Chondrocyte (in vitro differentiated cells): Measurements from ENCODE around the gene RAP1A. TPM values are rescaled to one million over a fixed set of nuclear protein-coding genes. Genes with fewer than 3 reads are reported as not detected.

ENCODE experiments used
- DNase-seq: peaks from one replicate; pipeline ENCODE4 v3.0.0; 2021; ENCODE audit warnings: mixed read lengths, low spot score
- H3K27ac Mint-ChIP-seq: one replicate; pipeline ENCODE4 v1.8.0; 2021; ENCODE audit warnings: mild to moderate bottlenecking, moderate library complexity, mixed read lengths; ENCODE audit not compliant: unreplicated experiment
- H3K27me3 Mint-ChIP-seq: 2 replicates; pipeline ENCODE4 v1.8.0; 2021; ENCODE audit warnings: low read depth, mixed read lengths
- H3K36me3 Mint-ChIP-seq: 2 replicates; pipeline ENCODE4 v1.8.0; 2021; ENCODE audit warnings: low read depth, mixed read lengths
- H3K4me1 Mint-ChIP-seq: 2 replicates; pipeline ENCODE4 v1.8.0; 2021; ENCODE audit warnings: low read depth, mild to moderate bottlenecking, mixed read lengths
- H3K4me3 Mint-ChIP-seq: one replicate; pipeline ENCODE4 v1.8.0; 2021; ENCODE audit warnings: mild to moderate bottlenecking, moderate library complexity, mixed read lengths; ENCODE audit not compliant: unreplicated experiment
- H3K9me3 Mint-ChIP-seq: 2 replicates; pipeline ENCODE4 v1.8.0; 2021; ENCODE audit warnings: low read depth, mixed read lengths
- total RNA-seq: library from RNA; stranded (reverse); gene quantifications from 3 replicates; pipeline ENCODE4 v1.2.1, GENCODE V29; 2021
- TF ChIP-seq, protein P1 (sequence below): fragments of 200-600 bp; sonication (generic); IDR thresholded peaks from 2 replicates; pipeline ENCODE4 v1.5.0; 2021; ENCODE audit warnings: antibody characterized with exemption, mild to moderate bottlenecking, moderate library complexity

RAP1A gene
- total RNA-seq, 1 donor from 2014 or later = 60.5 TPM

DNA sequence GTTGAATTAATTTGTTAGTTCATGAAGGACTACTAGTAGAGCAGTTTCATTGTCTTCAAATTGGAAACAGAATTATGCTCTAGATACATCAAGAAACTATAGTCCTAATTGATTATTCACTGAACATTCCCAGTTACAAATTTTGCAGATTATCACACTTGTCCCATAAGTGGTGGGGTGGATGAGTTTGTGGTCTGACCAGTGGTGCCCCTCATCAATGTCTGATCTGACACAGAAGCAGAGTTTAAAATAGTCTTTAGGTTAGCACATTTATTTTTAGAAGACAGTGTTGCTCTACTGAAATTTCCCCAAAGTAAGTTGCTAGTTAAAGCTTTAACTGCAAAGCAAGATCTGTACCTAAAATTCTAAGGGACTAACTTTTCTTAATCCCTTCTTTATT, 76.7 kb downstream of the RAP1A start:
- H3K4me3 Mint-ChIP-seq = no peak overlapping the region
- no peaks in the 10 kb centered on the region for H3K9me3 Mint-ChIP-seq
- no peak for DNase-seq
- peak overlapping the region; percentile 3 for H3K27ac Mint-ChIP-seq
- peaks cover 43% of the 10 kb centered on the region for H3K36me3 Mint-ChIP-seq
- TF ChIP-seq, protein P1, sequence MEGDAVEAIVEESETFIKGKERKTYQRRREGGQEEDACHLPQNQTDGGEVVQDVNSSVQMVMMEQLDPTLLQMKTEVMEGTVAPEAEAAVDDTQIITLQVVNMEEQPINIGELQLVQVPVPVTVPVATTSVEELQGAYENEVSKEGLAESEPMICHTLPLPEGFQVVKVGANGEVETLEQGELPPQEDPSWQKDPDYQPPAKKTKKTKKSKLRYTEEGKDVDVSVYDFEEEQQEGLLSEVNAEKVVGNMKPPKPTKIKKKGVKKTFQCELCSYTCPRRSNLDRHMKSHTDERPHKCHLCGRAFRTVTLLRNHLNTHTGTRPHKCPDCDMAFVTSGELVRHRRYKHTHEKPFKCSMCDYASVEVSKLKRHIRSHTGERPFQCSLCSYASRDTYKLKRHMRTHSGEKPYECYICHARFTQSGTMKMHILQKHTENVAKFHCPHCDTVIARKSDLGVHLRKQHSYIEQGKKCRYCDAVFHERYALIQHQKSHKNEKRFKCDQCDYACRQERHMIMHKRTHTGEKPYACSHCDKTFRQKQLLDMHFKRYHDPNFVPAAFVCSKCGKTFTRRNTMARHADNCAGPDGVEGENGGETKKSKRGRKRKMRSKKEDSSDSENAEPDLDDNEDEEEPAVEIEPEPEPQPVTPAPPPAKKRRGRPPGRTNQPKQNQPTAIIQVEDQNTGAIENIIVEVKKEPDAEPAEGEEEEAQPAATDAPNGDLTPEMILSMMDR = no peak
- H3K27me3 Mint-ChIP-seq = no peaks in the 10 kb centered on the region
- peaks cover 23% of the 10 kb centered on the region for H3K4me1 Mint-ChIP-seq

DNA sequence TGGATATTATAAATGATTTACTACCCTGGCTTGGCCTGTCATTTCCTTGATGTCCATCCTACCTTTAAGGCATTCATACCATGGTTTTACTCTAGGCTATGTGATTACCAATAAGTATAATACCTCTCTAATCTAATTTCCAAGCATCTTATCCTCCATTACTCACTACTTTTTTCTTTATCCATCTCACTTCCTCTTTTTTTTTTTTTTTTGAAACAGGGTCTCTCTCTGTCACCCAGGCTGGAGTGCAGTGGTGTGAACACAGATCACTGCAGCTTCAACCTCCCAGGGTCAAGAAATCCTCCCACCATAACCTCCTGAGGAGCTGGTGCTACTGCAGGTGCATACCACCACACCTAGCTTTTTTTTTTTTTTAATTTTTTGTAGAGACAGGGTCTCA, 79.7 kb downstream of the RAP1A start:
- peaks cover 16% of the 10 kb centered on the region for H3K4me1 Mint-ChIP-seq
- no peaks in the 10 kb centered on the region for H3K27me3 Mint-ChIP-seq
- TF ChIP-seq, protein P1 = no peak
- H3K36me3 Mint-ChIP-seq = peaks cover 45% of the 10 kb centered on the region
- DNase-seq = no peak
- H3K27ac Mint-ChIP-seq = no peak overlapping the region
- no peak overlapping the region for H3K4me3 Mint-ChIP-seq
- H3K9me3 Mint-ChIP-seq = no peaks in the 10 kb centered on the region

DNA sequence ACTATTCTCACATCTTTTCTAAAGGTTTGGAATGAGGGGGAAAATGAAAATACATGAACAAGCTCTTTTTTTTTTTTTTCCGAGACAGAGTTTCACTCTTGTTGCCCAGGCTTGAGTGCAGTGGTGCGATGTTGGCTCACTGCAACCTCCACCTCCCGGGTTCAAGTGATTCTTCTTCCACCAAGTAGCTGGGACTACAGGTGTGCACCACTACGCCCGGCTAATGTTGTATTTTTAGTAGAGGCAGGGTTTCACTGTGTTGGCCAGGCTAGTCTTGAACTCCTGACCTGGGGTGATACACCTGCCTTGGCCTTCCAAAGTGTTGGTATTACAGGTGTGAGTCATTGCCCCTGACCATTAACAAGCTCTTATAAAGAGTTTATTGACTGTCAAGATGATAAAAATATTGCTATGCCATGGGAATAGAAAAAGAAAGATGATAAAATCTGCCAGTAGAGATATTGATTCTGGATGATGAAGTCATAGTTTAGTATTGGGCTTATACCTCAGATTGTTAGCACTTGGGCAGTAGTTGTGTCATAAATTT, 83.0 kb downstream of the RAP1A start:
- DNase-seq = no peak
- Mint-ChIP-seq H3K36me3 (peaks cover 40% of the 10 kb centered on the region), H3K27me3 (no peaks in the 10 kb centered on the region), H3K9me3 (no peaks in the 10 kb centered on the region), H3K27ac (no peak overlapping the region), H3K4me3 (no peak overlapping the region), H3K4me1 (no peaks in the 10 kb centered on the region)
- TF ChIP-seq, protein P1 = no peak

- Mint-ChIP-seq H3K4me1 (no peaks in the 10 kb centered on the region), H3K27ac (no peak overlapping the region), H3K36me3 (peaks cover 39% of the 10 kb centered on the region), H3K9me3 (no peaks in the 10 kb centered on the region), H3K4me3 (no peak overlapping the region), H3K27me3 (no peaks in the 10 kb centered on the region)
- no peak for DNase-seq
- TF ChIP-seq, protein P1 = no peak
Observed at GRCh38 chr1:111704240-111704639, 84.7 kb downstream of the RAP1A start.

- H3K4me1 Mint-ChIP-seq = no peaks in the 10 kb centered on the region
- no peak for DNase-seq
- no peak overlapping the region for H3K4me3 Mint-ChIP-seq
- peaks cover 34% of the 10 kb centered on the region for H3K36me3 Mint-ChIP-seq
- TF ChIP-seq, protein P1 = no peak
- no peak overlapping the region for H3K27ac Mint-ChIP-seq
- no peaks in the 10 kb centered on the region for H3K27me3 Mint-ChIP-seq
- H3K9me3 Mint-ChIP-seq = no peaks in the 10 kb centered on the region
Observed at GRCh38 chr1:111704776-111705175, 85.2 kb downstream of the RAP1A start.
